HG02938 (cell line): ENCODE results near the gene DNAH2.

Experiments used
- ATAC-seq: cut with Tn5 transposase; IDR thresholded peaks from one replicate; pipeline ENCODE4 v1.9.1; 2021; ENCODE audit warnings: mild to moderate bottlenecking, moderate library complexity; ENCODE audit not compliant: unreplicated experiment

Gene DNAH2

DNA sequence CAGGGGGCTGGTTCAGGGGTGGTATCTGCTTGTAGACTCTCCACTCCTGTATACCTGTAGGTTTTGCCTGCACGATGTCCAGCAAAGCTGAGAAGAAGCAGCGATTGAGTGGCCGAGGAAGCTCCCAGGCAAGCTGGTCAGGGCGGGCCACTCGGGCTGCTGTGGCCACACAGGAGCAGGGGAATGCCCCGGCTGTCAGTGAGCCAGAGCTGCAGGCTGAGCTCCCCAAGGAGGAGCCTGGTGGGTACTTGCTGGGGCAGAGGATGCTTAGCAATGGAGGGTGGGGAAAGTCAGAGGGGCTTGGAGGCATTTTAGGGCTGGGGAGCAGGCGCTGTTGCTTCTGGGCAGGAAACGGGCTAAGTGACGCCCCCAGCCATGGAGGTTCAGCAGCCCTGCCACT is 2.1 kb downstream of the DNAH2 start:
- no peak for ATAC-seq

DNA sequence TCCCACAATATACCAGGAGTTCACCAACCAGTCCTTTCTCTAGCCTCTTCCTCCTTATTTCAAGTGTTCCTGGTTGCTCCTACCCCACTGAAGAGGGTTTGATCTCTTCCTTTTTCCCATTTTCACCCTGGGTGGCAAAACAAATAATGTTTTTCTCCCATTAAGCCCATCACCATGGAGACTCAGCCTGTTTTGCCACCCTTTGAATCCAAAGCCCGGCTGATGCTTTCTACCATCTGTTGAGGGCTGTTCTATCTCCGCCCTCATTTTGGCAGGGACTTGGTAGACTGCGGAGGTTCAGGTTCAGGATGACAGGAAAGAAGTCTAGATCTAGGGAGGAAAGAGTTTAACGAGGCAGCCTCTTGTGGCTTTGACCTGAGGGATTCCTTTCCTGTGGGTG is 2.6 kb downstream of the DNAH2 start:
- no peak for ATAC-seq

DNA sequence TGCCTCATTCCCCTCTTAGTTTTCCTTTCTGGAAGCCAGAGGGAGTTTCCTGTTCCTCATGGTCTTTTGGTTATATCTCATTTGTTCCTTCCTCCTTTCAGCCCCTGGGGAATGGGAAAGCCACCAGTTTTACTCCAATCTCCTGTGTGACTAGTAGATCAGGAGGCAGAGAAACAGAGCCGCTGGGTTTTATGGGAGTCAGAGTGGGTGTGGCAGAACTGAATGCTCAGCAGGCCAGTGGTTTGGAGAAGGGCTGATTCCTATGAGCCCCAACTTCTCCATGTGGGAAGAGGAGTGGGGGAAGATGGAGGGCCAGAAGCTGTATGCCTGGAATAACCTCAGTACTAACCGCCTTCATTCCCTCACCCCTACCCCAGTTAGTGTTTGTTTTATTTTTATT is 4.1 kb downstream of the DNAH2 start:
- ATAC-seq, result no peak

DNA sequence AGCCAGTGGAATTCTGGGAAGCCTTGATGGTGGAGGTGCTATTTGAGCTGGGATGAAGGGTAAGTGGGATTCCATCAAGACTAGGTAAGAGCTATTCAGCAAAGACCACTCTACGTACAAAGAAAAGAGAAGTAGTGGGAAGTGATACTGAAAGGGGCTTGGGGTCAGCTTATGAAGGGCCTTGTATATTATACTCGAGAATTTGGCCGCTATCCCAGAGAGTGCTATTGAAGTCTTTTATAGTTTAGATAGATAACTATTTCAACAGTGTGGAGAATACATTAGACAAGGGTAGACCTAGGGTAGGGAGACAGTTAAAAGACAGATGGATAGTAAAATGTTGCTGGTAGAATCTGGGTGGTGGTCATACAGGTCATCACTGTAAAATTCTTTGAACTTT is 10.3 kb downstream of the DNAH2 start:
- ATAC-seq, result no peak

DNA sequence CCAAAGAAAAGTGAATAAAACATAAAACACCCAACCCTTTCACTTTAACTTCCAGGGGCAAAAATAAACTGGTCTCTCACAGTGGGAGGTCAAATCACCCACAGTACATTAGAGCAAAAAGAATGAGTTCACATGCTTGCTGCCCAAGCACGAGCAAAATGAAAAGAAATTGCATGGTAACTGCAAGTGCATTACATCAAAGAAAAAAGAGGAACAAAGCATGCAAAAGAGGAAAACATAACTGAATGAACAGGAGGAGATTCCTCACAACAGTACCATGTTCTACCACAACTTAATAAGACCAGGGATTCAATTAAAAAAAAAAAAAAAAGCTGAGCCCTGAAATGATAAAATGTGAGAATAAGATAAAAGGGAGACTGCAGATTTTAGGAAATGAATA is 12.3 kb downstream of the DNAH2 start:
- ATAC-seq, result no peak

DNA sequence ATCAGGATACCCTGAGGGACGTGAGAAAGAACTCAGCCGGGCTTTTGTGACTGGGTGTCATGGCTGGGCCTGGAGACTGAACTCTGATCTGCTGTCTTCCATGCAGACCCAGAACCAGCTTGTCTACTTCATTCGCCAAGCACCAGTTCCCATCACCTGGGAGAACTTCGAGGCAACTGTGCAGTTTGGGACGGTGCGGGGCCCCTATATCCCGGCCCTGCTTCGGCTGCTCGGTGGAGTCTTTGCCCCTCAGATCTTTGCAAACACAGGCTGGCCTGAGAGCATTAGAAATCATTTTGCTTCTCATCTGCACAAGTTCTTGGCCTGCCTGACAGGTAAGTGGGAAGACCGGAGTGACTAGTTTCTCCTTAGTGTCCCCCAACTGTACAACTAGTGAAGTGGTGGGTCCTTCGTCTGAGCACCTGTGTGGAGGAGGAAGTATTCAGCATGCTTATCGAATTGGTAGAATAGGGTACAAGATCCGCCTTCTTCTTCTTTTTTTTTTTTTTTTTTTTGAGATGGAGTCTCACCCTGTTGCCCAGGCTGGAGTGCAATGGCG is 15.5 kb downstream of the DNAH2 start:
- no peak for ATAC-seq

DNA sequence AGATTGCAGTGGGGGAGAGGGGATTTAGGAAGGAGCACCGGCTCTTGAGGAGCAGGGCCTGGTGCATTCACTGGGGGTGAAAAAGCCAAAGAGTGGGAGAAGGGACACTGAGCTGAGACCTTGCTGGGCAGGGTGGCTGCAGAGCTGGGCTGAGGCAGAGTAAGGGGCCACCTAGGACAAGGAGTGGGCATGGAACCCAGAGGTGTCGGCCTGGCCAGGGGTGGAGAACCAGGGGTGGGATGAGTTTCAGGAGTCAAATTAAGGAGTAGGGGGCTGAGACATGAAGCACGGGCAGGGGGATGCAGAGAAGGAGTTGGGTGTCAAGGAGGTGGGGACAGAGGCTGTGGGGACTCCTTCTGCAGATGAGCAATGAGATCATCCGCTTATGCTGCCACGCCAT is 20.1 kb downstream of the DNAH2 start:
- ATAC-seq, result no peak

DNA sequence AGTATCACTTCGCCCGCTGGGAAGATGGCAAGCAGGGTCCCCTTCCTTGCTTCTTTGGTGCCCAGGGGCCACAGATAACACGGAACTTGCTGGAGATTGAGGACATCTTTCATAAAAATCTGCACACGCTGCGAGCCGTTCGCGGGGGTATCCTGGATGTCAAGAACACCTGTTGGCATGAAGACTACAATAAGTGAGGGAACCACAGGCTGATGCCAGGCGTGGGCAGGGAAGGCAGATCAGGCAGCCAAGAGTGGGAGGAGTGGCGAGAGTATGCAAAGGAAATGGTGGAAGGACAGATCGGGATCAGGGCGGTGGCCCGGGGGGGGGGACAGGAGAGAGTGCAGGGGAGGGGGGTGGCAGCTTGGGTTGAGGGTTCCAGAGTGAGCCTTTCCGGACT is 22.2 kb downstream of the DNAH2 start:
- ATAC-seq, result no peak

DNA sequence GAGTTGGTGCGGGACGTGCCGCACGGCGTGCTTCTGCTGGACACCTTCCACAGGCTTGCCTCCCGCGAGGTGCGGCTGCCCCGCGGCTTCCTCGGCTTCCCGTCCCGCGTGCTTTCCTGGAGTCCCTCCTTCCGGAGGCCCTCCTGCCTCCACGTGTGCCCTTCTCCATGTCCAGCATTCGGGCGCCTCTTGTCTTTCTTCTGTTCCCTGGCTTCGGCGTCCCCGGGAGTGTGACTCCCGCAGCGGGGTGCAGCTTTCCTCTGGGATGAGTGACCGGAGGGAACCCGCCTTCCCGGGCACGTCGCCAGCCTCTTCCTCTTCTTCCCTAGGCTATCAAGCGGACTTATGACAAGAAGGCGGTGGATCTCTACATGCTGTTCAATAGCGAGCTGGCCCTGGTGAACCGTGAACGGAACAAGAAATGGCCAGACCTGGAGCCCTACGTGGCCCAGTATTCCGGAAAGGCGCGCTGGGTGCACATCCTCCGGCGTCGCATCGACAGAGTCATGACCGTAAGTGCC is 23.0 kb downstream of the DNAH2 start:
- ATAC-seq, result no peak

DNA sequence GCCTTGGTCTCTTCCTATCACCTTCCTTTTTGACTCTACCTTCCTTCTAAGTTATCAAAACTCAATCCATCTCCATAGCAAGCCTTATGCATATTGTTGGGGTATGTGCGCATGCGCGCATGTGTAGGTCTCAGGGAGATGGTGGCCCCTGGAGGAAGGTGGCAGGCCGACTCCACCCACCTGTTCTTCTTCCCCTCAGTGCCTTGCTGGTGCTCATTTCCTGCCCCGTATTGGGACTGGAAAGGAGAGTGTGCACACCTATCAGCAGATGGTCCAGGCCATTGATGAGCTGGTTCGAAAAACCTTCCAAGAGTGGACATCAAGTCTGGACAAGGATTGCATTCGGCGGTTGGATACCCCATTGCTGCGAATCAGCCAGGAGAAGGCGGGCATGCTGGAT is 25.2 kb downstream of the DNAH2 start:
- no peak for ATAC-seq

DNA sequence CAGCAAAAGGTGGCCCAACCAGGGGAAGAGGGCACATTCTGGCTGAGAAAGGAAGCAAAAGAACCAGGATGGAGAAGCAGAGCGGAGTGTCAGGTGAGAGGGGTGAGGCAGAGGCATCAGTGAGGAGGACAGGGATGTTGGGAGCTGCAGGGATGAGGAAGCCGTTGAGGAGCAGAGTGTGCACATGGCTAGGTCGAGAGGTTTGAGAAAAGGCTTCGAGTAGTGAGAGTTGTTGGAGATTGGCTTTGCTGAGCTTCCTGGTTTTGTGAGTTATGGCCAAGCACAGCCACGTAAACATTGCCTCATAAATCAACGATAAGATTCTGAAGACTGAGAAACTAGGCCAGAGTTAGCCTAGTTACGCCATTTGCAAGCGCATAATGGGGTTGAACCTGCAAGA is 26.9 kb downstream of the DNAH2 start:
- ATAC-seq, result no peak

DNA sequence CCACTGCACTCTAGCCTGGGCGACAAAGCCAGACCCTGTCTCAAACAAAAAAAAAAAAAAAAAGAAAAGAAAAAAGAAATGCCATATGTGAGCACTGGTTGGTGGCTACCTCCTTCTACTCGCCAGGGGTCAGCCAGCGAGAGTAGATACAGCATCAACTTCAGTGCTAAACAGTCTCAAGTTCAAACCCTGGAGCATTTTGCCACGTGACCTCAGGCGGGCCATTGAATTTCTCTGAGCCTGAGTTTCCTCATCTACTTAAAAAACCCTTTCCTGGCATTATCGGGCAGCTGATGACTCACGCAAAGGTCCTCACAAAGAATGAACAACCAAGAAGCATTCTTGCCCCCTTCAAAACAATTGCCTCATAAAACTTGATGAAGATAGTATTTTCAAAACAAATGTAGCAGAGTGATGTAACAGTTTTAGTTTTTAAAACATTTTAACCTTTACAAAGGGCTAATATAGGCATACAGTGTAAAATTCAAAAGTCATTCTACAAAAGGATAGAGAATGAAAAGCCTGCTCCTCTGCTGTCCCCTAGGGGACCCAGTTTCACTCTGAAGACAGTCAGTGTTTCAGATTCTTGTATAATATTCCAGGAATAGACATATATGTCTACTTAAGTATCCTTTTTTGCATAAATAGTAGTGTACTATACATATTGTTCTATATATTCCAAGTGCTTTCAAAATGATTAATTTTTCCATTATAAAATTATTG is 28.4 kb downstream of the DNAH2 start:
- ATAC-seq, result no peak

DNA sequence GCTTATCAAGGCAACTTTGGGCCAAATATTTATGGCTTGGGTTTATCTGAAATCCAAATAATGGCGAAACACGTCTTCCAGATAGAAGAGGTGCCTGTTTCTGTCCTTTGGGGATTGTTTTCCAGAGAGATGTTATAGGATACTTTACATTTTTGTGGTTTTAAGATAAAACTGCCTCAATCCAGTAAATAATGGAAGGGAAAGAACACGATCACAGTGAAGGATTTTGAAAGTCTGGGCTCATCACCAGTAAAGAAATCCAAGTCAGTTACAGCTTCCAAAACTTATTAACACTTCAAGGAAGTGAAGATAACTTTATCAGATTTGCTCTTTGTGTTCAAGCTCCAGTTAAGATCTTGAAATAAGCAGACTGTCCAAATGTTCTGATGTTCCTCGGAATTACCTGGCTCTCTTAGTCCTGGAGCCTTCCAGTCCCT is 30.1 kb downstream of the DNAH2 start:
- ATAC-seq, result no peak

DNA sequence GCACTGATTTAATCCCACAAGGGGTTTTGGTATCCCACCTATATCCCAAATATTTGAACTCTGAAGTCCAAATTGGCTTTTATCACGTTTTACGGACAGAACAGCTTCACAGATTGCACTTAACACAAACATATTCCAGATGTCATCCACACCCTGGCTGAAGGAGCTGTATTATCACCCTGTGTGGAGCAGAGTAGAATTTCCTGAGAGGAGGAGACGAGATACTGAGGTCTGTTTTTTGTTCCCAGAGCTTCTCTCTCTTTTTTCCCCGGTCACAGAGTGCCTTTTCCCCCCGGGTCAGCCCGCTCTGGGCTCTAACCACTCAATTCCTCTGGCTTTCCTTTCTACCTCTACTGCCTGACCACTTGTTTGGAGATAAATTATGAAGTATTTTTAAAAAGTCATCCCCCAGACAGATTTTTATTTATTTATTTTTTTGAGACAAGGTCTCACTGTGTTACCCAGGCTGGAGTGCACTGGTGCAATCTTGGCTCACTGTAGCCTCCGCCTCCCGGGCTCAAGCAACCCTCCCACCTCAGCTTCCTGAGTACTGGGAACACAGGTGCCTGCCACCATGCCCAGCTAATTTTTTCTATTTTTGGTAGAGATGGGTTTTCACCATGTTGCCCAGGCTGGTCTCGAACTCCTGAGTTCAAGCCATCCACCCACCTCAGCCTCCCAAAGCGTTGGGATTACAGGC is 30.7 kb downstream of the DNAH2 start:
- no peak for ATAC-seq

DNA sequence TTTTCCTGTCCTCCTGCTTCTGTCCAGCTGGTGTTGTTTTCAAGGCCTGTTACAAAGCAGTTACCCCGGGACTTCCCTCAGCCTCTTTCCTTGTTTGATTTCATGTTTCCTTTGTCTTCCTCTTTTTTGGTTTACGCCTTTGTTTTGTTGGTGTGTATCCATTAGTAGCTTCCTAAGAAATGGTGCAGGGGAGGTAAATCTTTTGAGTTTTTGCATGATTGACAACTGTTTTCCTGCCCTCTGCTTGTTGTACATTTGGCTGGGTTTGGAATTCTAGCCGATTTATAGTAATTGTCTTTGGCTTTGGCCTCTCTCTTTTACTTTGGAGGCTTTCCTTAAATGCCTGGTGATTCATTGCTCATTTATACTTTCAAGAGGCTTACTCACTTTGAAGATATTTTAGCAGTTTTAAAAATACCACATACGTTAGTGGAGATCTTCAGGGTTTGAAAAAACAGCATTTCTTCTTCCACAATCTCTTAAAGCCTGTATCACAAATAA is 32.8 kb downstream of the DNAH2 start:
- no peak for ATAC-seq

DNA sequence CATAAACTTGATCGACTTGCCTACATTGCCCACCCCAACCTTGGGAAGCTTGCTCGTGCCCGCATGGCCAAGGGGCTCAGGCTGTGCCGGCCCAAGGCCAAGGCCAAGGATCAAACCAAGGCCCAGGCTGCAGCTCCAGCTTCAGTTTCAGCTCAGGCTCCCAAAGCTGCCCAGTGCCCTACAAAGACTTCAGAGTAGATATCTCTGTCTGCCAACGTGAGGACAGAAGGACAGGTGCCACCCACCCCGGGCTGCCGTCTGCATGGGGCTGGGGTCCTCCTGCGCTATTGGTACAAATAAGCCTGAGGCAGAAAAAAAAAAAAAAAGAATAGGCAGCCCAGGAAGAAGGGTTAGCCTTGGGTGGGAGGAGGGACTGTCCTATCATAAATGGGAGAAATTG is 37.1 kb downstream of the DNAH2 start:
- ATAC-seq, result no peak

DNA sequence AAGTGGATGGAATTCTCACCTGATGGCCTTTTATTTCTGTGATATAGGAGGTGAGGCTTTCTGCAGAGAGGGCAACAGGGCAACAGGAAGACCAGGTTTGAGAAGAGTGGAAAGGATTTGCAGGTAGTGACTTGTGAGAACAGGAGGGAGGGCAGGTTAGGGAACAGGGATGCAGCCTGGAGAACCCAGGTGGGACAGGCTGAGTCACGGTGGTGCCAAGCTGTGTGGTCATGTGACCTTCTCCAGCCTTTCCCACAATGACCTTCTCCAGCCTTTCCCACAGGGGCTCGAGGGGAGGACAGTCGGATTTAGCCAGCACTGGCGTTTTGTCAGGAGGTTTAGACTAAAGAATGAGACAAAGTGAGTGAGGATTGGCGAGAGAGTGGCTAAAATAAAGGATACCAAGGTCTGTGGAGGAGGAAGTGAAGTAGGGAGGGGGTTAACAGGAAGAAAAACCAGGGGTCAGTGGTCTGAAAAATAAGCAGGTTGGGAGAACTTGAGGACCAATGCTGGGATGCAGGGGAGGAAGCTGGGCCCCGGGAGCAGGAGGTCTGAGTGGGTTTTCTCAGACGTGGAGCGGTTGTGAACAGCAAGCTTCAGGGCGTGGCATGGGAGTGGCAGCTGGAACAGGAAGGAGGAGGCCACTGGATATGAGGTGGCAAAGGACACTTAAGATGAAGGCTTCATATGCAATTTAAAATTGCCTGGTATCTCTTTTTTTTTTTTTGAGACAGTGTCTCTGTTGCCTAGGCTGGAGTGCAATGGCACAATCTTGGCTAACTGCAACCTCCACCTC is 37.7 kb downstream of the DNAH2 start:
- ATAC-seq, result no peak

DNA sequence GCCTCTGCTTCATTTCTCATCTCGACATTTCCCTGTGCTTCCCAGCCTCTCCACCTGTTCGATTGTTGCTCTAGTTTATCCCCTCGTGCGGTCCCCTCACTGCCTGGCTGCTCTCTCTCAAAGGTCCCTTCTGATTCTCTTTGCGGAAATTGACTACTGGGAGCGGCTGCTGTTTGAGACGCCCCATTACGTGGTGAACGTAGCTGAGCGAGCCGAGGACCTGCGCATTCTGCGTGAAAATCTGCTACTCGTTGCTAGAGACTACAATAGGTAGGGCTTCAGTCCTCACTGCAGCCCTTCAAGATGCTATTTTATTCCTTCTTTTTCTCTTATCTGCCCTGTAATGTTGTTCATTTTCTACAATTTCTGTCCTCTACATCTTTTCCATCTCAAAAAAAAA is 39.4 kb downstream of the DNAH2 start:
- ATAC-seq, result no peak

DNA sequence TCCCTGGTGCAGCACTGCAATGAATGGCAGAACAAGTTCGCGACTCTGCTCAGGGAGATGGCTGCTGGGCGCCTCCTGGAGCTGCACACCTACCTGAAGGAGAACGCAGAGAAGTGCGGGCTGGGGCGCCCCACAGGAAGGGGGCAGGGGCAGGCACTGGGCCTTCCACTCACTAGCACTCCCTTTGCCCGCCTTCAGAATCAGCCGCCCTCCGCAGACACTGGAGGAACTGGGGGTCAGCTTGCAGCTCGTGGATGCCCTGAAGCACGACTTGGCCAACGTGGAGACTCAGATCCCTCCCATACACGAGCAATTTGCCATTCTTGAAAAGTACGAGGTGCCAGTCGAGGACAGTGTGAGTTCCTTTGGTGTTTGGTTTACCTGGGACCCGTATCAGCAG is 46.4 kb downstream of the DNAH2 start:
- ATAC-seq, result no peak

DNA sequence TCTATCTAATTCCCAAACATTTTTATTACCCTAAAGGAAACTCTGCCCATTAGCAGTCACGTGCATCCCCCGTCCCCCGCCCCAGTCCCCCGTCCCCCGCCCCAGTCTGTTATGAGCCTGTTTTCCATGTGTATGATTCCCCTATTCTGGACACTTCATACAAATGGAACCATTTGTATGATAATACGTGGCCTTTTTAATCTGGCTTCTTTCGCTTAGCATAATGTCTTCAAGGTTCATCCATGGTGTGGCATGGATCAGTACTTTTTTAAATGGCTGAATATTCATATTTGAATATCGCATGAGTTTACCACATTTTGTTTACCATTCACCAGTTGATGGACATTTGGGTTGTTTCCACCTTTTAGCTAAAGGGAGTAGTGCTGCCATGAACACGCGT is 49.5 kb downstream of the DNAH2 start:
- no peak for ATAC-seq

DNA sequence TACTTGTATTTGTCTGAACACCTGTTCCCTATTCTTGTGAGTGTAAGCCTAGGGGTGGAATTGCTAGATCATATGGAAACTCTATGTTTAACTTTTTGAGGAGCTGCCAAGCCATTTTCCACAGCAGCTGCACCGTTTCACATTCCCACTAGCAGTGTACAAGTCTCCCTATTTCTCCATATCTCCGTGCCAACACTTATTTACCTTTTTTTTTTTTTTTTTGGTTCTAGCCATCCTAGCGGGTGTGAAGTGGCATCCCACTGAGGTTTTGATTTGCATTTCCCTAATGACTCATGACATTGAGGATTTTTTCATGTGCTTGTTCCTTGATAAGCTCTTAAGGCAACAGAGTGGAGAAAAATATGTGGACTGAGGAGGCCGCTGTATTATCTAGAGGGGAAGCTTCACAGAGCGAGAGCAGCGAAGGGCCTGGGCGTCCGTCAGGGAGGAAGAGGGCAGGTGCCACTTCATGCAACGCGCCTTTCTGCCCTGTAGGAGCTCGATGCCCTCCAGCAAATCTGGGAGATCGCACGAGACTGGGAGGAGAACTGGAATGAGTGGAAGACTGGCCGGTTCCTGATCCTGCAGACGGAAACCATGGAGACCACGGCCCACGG is 50.0 kb downstream of the DNAH2 start:
- no peak for ATAC-seq
